Caco-2 (cell line): ENCODE results near the gene ENC1. TPM values are rescaled to one million over a fixed set of nuclear protein-coding genes. Genes with fewer than 3 reads are reported as not detected.

Experiments used
- BruUV-seq: library from RNA; stranded (reverse); fragments of 400-500 nt; replicated peaks from 2 replicates; lab custom pipeline; 2021; lab: Mats Ljungman, UMichigan
- CTCF ChIA-PET: fragments of 300-600 bp; sonication (Branson Sonifier 250); formaldehyde crosslinking; loops from one replicate; lab custom pipeline; 2022; ENCODE audit warnings: antibody characterized with exemption; lab: Charles Lee
- POLR2A ChIA-PET: fragments of 300-600 bp; sonication (Branson Sonifier 250); formaldehyde crosslinking; loops from one replicate; lab custom pipeline; 2022; ENCODE audit warnings: antibody characterized with exemption; lab: Charles Lee
- DNase-seq, 2 experiments: peaks; one replicate each; pipeline versions ENCODE4 v3.0.0 to v3.0.0-alpha.2; 2020 to 2022
- H3K27me3 ChIP-seq: replicated peaks from 2 replicates; pipeline ENCODE4 v1.6.0; 2011; ENCODE audit warnings: low read length; ENCODE audit not compliant: control insufficient read depth, insufficient read depth
- H3K36me3 ChIP-seq: 2 replicates; pipeline ENCODE4 v1.5.1; 2011; ENCODE audit warnings: low read length; ENCODE audit not compliant: control insufficient read depth, insufficient read depth
- H3K4me1 ChIP-seq: fragments of 250-450 bp; sonication (Bioruptor Pico); 2 replicates; pipeline ENCODE4 v1.5.1; 2020; ENCODE audit warnings: mild to moderate bottlenecking
- H3K4me3 ChIP-seq: 2 replicates; pipeline ENCODE4 v1.5.1; 2011; ENCODE audit warnings: low read depth, mild to moderate bottlenecking, control low read depth, low read length
- H3K9me3 ChIP-seq: fragments of 250-450 bp; sonication (Bioruptor Pico); 2 replicates; pipeline ENCODE4 v1.5.1; 2020; ENCODE audit warnings: mild to moderate bottlenecking, moderate library complexity
- H3K27ac Mint-ChIP-seq: one replicate; pipeline ENCODE4 v1.8.0; 2022; ENCODE audit warnings: mixed read lengths; ENCODE audit not compliant: unreplicated experiment
- H3K27me3 Mint-ChIP-seq: one replicate; pipeline ENCODE4 v1.8.0; 2022; ENCODE audit warnings: mixed read lengths; ENCODE audit not compliant: insufficient read depth, unreplicated experiment
- H3K36me3 Mint-ChIP-seq: one replicate; pipeline ENCODE4 v1.8.0; 2022; ENCODE audit warnings: mild to moderate bottlenecking, mixed read lengths; ENCODE audit not compliant: insufficient read depth, unreplicated experiment
- H3K4me1 Mint-ChIP-seq: one replicate; pipeline ENCODE4 v1.8.0; 2022; ENCODE audit warnings: low read depth, mixed read lengths; ENCODE audit not compliant: unreplicated experiment
- H3K4me3 Mint-ChIP-seq: one replicate; pipeline ENCODE4 v1.8.0; 2022; ENCODE audit warnings: mild to moderate bottlenecking, moderate library complexity, mixed read lengths; ENCODE audit not compliant: unreplicated experiment
- H3K9me3 Mint-ChIP-seq: one replicate; pipeline ENCODE4 v1.8.0; 2022; ENCODE audit warnings: mixed read lengths; ENCODE audit not compliant: unreplicated experiment
- CTCF ChIP-seq, 2 experiments: fragments of 200-600 bp in 1 of 2; IDR thresholded peaks; 1 replicate in 1 of 2; 2 replicates in 1 of 2; pipeline versions ENCODE4 v1.5.1 to v1.8.0; 2011 to 2022; ENCODE audit warnings: antibody characterized with exemption in 1 of 2, control low read depth in 1 of 2, inconsistent platforms in 1 of 2, low read depth in 1 of 2, low read length in 1 of 2, mild to moderate bottlenecking in 1 of 2, moderate library complexity in 1 of 2; ENCODE audit not compliant: insufficient read depth in 1 of 2, severe bottlenecking in 1 of 2, unreplicated experiment in 1 of 2
- intact Hi-C: fragments of 100-400 bp; cut with micrococcal nuclease; formaldehyde crosslinking; loops from one replicate; pipeline ENCODE4 v1.10.0; 2022; ENCODE audit not compliant: unreplicated experiment
- total RNA-seq: library from RNA; stranded (reverse); gene quantifications from 2 replicates; pipeline ENCODE4 v1.2.3, GENCODE V29; 2022

ENC1 gene
- total RNA-seq, 1 experiment from 2014 or later = 92.7 TPM

GRCh38 chr5:74641735-74642542 lies 1.4 kb upstream of the ENC1 start:
- TSS peak; percentile 85 for BruUV-seq
- Mint-ChIP-seq H3K27ac (peak overlapping the region; percentile 93), H3K4me3 (peak overlapping the region; percentile 93), H3K36me3 (peaks cover 50% of the 10 kb centered on the region), H3K4me1 (peaks cover 25% of the 10 kb centered on the region), H3K9me3 (no peaks in the 10 kb centered on the region), H3K27me3 (no peaks in the 10 kb centered on the region)
- Histone ChIP-seq H3K36me3 (no peaks in the 10 kb centered on the region), H3K4me3 (peak overlapping the region; percentile 99), H3K9me3 (no peaks in the 10 kb centered on the region), H3K27me3 (no peaks in the 10 kb centered on the region), H3K4me1 (peaks cover 27% of the 10 kb centered on the region)
- POLR2A ChIA-PET = interaction anchor here (0.5 to 1.6 kb wide), 3 partner anchors 8 to 304 kb away, joined by 3 to 5 read pairs (median 4); no protein-coding TSS in a partner anchor
- DNase-seq = peak; percentile 59 to 66
- TF ChIP-seq CTCF (IDR thresholded peaks at IDR 0.05; ENCODE audit: insufficient read depth in 1 of 2, low read depth in 1 of 2, low read length in 1 of 2, severe bottlenecking in 1 of 2, unreplicated experiment in 1 of 2) = peak; percentile 35 to 46
- intact Hi-C loops = loop anchor here (1.0 to 5.0 kb wide), 9 partner anchors 47 to 607 kb away; no protein-coding TSS in a partner anchor
- CTCF ChIA-PET = interaction anchor here (0.6 to 0.7 kb wide), 3 partner anchors 23 to 655 kb away, joined by 3 to 5 read pairs (median 3); no protein-coding TSS in a partner anchor

GRCh38 chr5:74640954-74641734 lies 616 bp upstream of the ENC1 start:
- H3K9me3 ChIP-seq = no peaks in the 10 kb centered on the region
- intact Hi-C loops = loop anchor here (1.0 to 5.0 kb wide), 6 partner anchors 9 to 428 kb away; no protein-coding TSS in a partner anchor
- peak overlapping the region; percentile 99 for H3K4me3 ChIP-seq
- CTCF ChIA-PET = interaction anchor here (0.6 to 1.7 kb wide), 8 partner anchors 9 to 654 kb away, joined by 3 to 6 read pairs (median 4); partner anchors contain the start of gene ANKRD31
- POLR2A ChIA-PET = interaction anchor here (0.5 to 1.8 kb wide), 15 partner anchors 7 to 556 kb away, joined by 3 to 13 read pairs (median 4); no protein-coding TSS in a partner anchor
- Mint-ChIP-seq H3K27ac (peak overlapping the region; percentile 93), H3K4me1 (peaks cover 33% of the 10 kb centered on the region), H3K9me3 (no peaks in the 10 kb centered on the region), H3K4me3 (peak overlapping the region; percentile 93), H3K27me3 (no peaks in the 10 kb centered on the region), H3K36me3 (peaks cover 58% of the 10 kb centered on the region)
- BruUV-seq = no TSS peak
- peaks cover 32% of the 10 kb centered on the region for H3K4me1 ChIP-seq
- no peak for TF ChIP-seq CTCF (IDR thresholded peaks at IDR 0.05; ENCODE audit: insufficient read depth in 1 of 2, low read depth in 1 of 2, low read length in 1 of 2, severe bottlenecking in 1 of 2, unreplicated experiment in 1 of 2)
- no peaks in the 10 kb centered on the region for H3K36me3 ChIP-seq
- DNase-seq = peak; percentile 94 to 97
- H3K27me3 ChIP-seq = no peaks in the 10 kb centered on the region
